Upper lobe of left lung (tissue), 6 donors: ENCODE measurements around the gene RBP5. TPM values are rescaled to one million over a fixed set of nuclear protein-coding genes. Genes with fewer than 3 reads are reported as not detected.
"Not testable (repeated sequence)": the region's sequence is repeated elsewhere in the genome, so short reads cannot be mapped to it uniquely, and the experiment has no call there.

Source experiments
- ATAC-seq, 2 donors: fragments of 200-7000 bp; cut with Tn5 transposase; one replicate each; pipeline ENCODE4 v1.9.1; 2022; ENCODE audit warnings: mild to moderate bottlenecking in 2 of 2, moderate library complexity in 2 of 2; ENCODE audit not compliant: low FRiP score in 2 of 2
- DNase-seq, 2 donors: peaks; one replicate each; pipeline ENCODE4 v3.0.0-alpha.2; 2019 to 2020
- H3K27ac ChIP-seq, 4 donors: fragments of 200-600 bp; sonication (generic); one replicate each; pipeline ENCODE4 v1.5.1; 2016 to 2019
- H3K27me3 ChIP-seq, 4 donors: fragments of 200-600 bp; sonication (generic); one replicate each; pipeline ENCODE4 v1.5.1; 2017 to 2019
- H3K36me3 ChIP-seq, 4 donors: fragments of 200-600 bp; sonication (generic); one replicate each; pipeline ENCODE4 v1.5.1; 2016 to 2019
- H3K4me1 ChIP-seq, 4 donors: fragments of 200-600 bp; sonication (generic); one replicate each; pipeline ENCODE4 v1.5.1; 2018 to 2019
- H3K4me3 ChIP-seq, 4 donors: fragments of 200-600 bp; sonication (generic); one replicate each; pipeline ENCODE4 v1.5.1; 2017 to 2019; ENCODE audit warnings: mild to moderate bottlenecking in 2 of 4, moderate library complexity in 1 of 4
- H3K9me3 ChIP-seq, 4 donors: fragments of 200-600 bp; sonication (generic); one replicate each; pipeline ENCODE4 v1.5.1; 2018 to 2019
- CTCF ChIP-seq, 6 experiments: fragments of 450-650 bp in 4 of 6; fragments of 200-600 bp in 2 of 6; sonication (generic) in 2 of 6; IDR thresholded peaks; one replicate each; pipeline ENCODE4 v1.5.1; 2016 to 2019; ENCODE audit warnings: antibody characterized with exemption in 6 of 6
- EP300 ChIP-seq, 4 donors: sonication (generic); formaldehyde crosslinking; IDR thresholded peaks; one replicate each; pipeline ENCODE4 v1.5.1; 2017; ENCODE audit warnings: antibody characterized with exemption in 4 of 4, control low read depth in 2 of 4
- POLR2A ChIP-seq, 4 donors: fragments of 450-650 bp; IDR thresholded peaks; one replicate each; pipeline ENCODE4 v1.5.1; 2016 to 2017; ENCODE audit warnings: antibody characterized with exemption in 4 of 4, mild to moderate bottlenecking in 2 of 4
- POLR2AphosphoS5 ChIP-seq, 2 donors: sonication (generic); formaldehyde crosslinking; IDR thresholded peaks; one replicate each; pipeline ENCODE4 v1.5.1; 2017; ENCODE audit warnings: antibody characterized with exemption in 2 of 2
- WGBS, 2 donors: methylation state at CpG; one replicate each; pipeline ENCODE4 v1.1.5; 2017 to 2018; 5-methylcytosine and 5-hydroxymethylcytosine counted together
- total RNA-seq, 6 donors: library from RNA; depleted of rRNA in 4 of 6; stranded (reverse); fragments of >200 nt in 4 of 6; gene quantifications; one replicate each; pipeline versions ENCODE4 v1.1.0 to v1.2.1, GENCODE V29; 2016 to 2021
- donor health status: DM: no; HTN: no; CAD: no; lungs with moderate emphysema.
- donor health status: DM: no; HTN: yes; CAD: no; lungs with severe emphysema.

Gene RBP5
- total RNA-seq, 6 donors from 2014 or later = 1.8 to 6.9 TPM; not detected in 4

DNA sequence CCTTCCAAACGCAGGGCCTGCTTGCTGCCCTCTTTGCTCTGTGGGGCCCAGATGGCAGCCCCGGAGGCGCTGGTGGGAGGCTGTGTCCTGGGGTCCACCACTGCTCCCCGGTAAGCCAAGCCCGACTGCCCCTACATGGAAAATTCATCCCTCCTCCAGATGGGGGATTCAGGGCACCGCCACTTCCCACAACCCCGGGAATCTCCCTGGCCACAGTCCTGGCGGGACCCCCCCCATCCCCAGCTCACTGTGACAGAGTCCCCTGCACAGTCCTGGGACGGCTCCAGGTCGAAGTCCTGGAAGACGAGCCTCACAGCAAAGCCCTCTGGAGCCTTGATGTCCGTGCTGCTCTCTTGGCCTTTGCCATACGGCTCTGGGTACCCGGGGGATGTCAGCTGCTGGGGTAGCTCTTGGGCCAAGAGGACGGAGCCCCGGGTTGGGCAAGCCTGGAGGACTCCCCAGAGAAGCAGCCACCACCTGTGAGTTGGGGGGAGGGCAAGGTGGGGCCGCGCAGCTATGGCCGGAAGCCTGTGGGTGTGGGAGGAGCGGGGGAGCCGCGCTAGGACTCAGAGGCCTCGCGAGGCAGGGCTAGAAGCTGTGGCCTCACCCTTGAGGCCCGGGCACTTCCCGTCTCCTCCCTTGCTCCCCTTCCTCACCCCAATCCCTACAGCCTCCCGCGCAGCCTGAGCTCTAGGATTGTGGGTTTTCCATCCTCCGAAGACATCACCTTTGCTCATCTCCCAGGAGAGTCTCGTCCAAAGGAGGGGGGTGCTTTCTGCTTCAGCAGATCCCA is 20.5 kb downstream of the RBP5 start:
- Histone ChIP-seq H3K9me3 (no peaks in the 10 kb centered on the region), H3K27ac (peak overlapping the region; percentile 95 to 99 (median 96)), H3K36me3 (peaks cover 0 to 21% (median 6%) of the 10 kb centered on the region in 4 donors), H3K4me1 (peaks cover 23 to 33% (median 25%) of the 10 kb centered on the region in 4 donors), H3K27me3 (no peaks in the 10 kb centered on the region), H3K4me3 (peak overlapping the region; percentile 57 to 83 (median 73))
- peak; percentile 92 to 94 for ATAC-seq
- TF ChIP-seq EP300 (IDR thresholded peaks at IDR 0.05) (peak in 1 of 4 donors; percentile 55), CTCF (IDR thresholded peaks at IDR 0.05) (no peak), POLR2AphosphoS5 (IDR thresholded peaks at IDR 0.05) (peak; percentile 81 to 83), POLR2A (IDR thresholded peaks at IDR 0.05) (peak in 3 of 4 donors; percentile 65 to 79 (median 69))
- 6 to 7% methylated on average over 17 to 30 of the region's 30 CpGs for WGBS, 2 donors
- peak; percentile 92 to 95 for DNase-seq

DNA sequence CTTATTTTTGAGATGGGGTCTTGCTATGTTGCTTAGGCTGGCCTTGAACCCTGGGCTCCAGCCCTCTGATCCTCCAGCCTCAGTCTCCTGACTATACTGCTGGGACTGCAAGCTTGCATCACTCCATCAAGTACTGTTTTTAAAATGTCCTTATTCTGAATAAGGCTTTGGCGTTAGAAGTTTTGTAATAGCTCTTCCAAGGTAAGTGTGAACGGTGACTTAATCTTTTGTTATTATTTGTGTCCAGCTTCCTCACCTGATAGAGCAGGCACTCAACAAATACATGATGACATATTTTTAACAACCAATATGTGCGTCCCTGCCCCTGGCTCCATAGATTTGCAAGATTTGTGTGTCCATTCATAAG is 21.1 kb downstream of the RBP5 start:
- WGBS, 2 donors = 37 to 47% methylated on average over 3 of the region's 3 CpGs
- H3K36me3 ChIP-seq = peaks cover 0 to 24% (median 6%) of the 10 kb centered on the region in 4 donors
- TF ChIP-seq POLR2AphosphoS5 (IDR thresholded peaks at IDR 0.05) = no peak
- TF ChIP-seq CTCF (IDR thresholded peaks at IDR 0.05) = no peak
- TF ChIP-seq EP300 (IDR thresholded peaks at IDR 0.05) = no peak
- no peak for TF ChIP-seq POLR2A (IDR thresholded peaks at IDR 0.05)
- no peaks in the 10 kb centered on the region for H3K27me3 ChIP-seq
- peak; percentile 26 to 61 for ATAC-seq
- H3K4me3 ChIP-seq = peak overlapping the region; percentile 57 to 83 (median 73)
- H3K27ac ChIP-seq = peak overlapping the region; percentile 95 to 99 (median 96)
- no peaks in the 10 kb centered on the region for H3K9me3 ChIP-seq
- peaks cover 17 to 33% (median 21%) of the 10 kb centered on the region in 4 donors for H3K4me1 ChIP-seq
- peak in 1 of 2 donors; percentile 52 for DNase-seq

GRCh38 chr12:7107181-7107580 is 21.5 kb downstream of the RBP5 start:
- 97 to 98% methylated on average over 5 of the region's 5 CpGs for WGBS, 2 donors
- H3K27me3 ChIP-seq = not testable (repeated sequence)
- peak overlapping the region; percentile 95 to 99 (median 96) for H3K27ac ChIP-seq

GRCh38 chr12:7106082-7106481 is 22.6 kb downstream of the RBP5 start:
- Histone ChIP-seq H3K9me3 (no peaks in the 10 kb centered on the region), H3K36me3 (peaks cover 0 to 27% (median 9%) of the 10 kb centered on the region in 4 donors), H3K27me3 (no peaks in the 10 kb centered on the region), H3K27ac (peak overlapping the region in 1 of 4 donors; percentile 13), H3K4me3 (no peak overlapping the region), H3K4me1 (peaks cover 17 to 33% (median 21%) of the 10 kb centered on the region in 4 donors)
- TF ChIP-seq CTCF (IDR thresholded peaks at IDR 0.05) (no peak), POLR2A (IDR thresholded peaks at IDR 0.05) (no peak), EP300 (IDR thresholded peaks at IDR 0.05) (no peak), POLR2AphosphoS5 (IDR thresholded peaks at IDR 0.05) (no peak)
- ATAC-seq (no peak), DNase-seq (no peak)
- 88 to 94% methylated on average over 1 of the region's 1 CpG for whole genome bisulfite sequencing, 2 donors

More at GRCh38 chr12:7107181-7107580, 21.5 kb downstream of the RBP5 start:
- Histone ChIP-seq H3K4me1 (peaks cover 17 to 33% (median 21%) of the 10 kb centered on the region in 4 donors), H3K4me3 (peak overlapping the region in 3 of 4 donors; percentile 57 to 76 (median 70)), H3K36me3 (peaks cover 0 to 24% (median 6%) of the 10 kb centered on the region in 4 donors)
- not testable (repeated sequence) for H3K9me3 ChIP-seq, DNase-seq, ATAC-seq

DNA sequence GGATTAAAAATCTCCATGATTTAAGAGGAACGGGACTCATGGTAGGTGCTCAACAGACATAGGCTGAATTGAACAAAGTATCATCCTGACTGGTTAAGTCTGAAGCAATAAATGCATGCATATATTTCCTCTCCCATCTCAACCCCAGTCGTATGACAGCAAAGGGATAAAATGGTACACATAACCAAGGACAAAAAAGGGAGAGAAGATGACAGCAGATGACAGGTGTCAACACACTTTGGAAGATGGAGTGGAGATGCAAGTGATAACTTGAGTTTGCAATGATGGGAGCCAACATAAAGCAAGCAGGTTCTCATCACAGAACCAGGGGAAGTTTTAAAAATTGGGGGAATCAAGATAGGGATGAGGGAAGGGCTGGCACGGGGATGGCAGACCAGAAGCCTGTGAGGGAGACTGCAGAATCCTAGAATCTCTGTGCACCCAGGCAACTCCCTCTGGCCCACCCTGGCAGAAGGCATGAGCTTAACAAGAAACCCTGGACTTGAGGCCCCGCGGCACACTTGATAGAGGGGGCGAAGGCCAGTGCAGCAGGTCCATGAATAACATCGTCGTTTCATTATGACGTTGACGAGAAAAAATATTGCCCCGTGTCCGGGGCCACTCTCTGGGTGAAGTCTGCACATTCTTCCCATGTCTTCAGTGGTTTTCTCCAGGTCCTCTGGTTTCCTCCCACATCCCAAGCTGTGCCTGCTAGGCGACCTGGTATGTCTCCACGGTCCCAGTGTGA is 24.7 kb downstream of the RBP5 start:
- DNase-seq (peak in 1 of 2 donors; percentile 18), ATAC-seq (no peak)
- 93 to 96% methylated on average over 14 of the region's 14 CpGs for WGBS, 2 donors
- Histone ChIP-seq H3K9me3 (no peaks in the 10 kb centered on the region), H3K36me3 (peaks cover 6 to 43% (median 17%) of the 10 kb centered on the region in 4 donors), H3K4me1 (peaks cover 10 to 21% (median 14%) of the 10 kb centered on the region in 4 donors), H3K4me3 (no peak overlapping the region), H3K27ac (no peak overlapping the region), H3K27me3 (no peaks in the 10 kb centered on the region)
- TF ChIP-seq POLR2AphosphoS5 (IDR thresholded peaks at IDR 0.05) = no peak
- TF ChIP-seq POLR2A (IDR thresholded peaks at IDR 0.05) = no peak
- TF ChIP-seq CTCF (IDR thresholded peaks at IDR 0.05) = no peak
- TF ChIP-seq EP300 (IDR thresholded peaks at IDR 0.05) = no peak
